Nephron (organoid): ENCODE results near the gene ZNF302.
"Not testable (repeated sequence)": the region's sequence is repeated elsewhere in the genome, so short reads cannot be mapped to it uniquely, and the experiment has no call there.

Experiments
- H3K27ac Mint-ChIP-seq, 3 experiments: 2 replicates each; pipeline ENCODE4 v1.8.0; 2020; ENCODE audit warnings: mixed read lengths in 3 of 3, mild to moderate bottlenecking in 2 of 3, moderate library complexity in 1 of 3
- H3K27me3 Mint-ChIP-seq: 2 replicates; pipeline ENCODE4 v1.8.0; 2021; ENCODE audit warnings: low read depth, mild to moderate bottlenecking, moderate library complexity, mixed read lengths
- H3K36me3 Mint-ChIP-seq: 2 replicates; pipeline ENCODE4 v1.8.0; 2020; ENCODE audit warnings: low read depth, mixed read lengths
- H3K4me1 Mint-ChIP-seq: 2 replicates; pipeline ENCODE4 v1.8.0; 2020; ENCODE audit warnings: mixed read lengths
- H3K4me3 Mint-ChIP-seq, 3 experiments: 2 replicates each; pipeline ENCODE4 v1.8.0; 2020; ENCODE audit warnings: mild to moderate bottlenecking in 3 of 3, mixed read lengths in 3 of 3, moderate library complexity in 2 of 3
- H3K9me3 Mint-ChIP-seq: 2 replicates; pipeline ENCODE4 v1.8.0; 2020; ENCODE audit warnings: mixed read lengths
- TF ChIP-seq, protein P1 (sequence below), 3 experiments: fragments of 200-600 bp; sonication (generic); IDR thresholded peaks; one replicate each; pipeline ENCODE4 v1.5.0; 2021; ENCODE audit warnings: antibody characterized with exemption in 3 of 3; ENCODE audit not compliant: unreplicated experiment in 3 of 3

The ZNF302 gene

DNA sequence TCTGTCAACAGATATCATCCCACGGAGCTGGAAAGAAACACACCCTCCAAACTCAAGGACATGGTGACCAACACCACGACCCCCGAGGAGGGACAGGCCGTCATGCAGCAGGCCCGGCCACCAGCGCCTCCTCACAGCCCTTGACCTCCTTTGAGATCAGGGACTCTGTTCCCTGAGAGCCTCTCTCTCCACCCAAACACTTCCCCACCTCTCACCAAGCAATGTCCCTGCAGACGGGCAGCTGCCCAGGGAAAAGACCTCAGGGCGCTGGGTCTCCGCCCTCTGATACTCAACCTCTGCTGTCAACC is 10.6 kb upstream of the ZNF302 start:
- H3K36me3 Mint-ChIP-seq = no peaks in the 10 kb centered on the region
- H3K4me3 Mint-ChIP-seq = no peak overlapping the region
- TF ChIP-seq, protein P1, sequence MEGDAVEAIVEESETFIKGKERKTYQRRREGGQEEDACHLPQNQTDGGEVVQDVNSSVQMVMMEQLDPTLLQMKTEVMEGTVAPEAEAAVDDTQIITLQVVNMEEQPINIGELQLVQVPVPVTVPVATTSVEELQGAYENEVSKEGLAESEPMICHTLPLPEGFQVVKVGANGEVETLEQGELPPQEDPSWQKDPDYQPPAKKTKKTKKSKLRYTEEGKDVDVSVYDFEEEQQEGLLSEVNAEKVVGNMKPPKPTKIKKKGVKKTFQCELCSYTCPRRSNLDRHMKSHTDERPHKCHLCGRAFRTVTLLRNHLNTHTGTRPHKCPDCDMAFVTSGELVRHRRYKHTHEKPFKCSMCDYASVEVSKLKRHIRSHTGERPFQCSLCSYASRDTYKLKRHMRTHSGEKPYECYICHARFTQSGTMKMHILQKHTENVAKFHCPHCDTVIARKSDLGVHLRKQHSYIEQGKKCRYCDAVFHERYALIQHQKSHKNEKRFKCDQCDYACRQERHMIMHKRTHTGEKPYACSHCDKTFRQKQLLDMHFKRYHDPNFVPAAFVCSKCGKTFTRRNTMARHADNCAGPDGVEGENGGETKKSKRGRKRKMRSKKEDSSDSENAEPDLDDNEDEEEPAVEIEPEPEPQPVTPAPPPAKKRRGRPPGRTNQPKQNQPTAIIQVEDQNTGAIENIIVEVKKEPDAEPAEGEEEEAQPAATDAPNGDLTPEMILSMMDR (IDR thresholded peaks at IDR 0.05; ENCODE audit: unreplicated experiment in 3 of 3) = no peak
- H3K27ac Mint-ChIP-seq = no peak overlapping the region
- H3K4me1 Mint-ChIP-seq = no peaks in the 10 kb centered on the region
- H3K27me3 Mint-ChIP-seq = peaks cover 4% of the 10 kb centered on the region
- no peaks in the 10 kb centered on the region for H3K9me3 Mint-ChIP-seq

- Mint-ChIP-seq H3K27ac (no peak overlapping the region), H3K4me3 (no peak overlapping the region), H3K4me1 (no peaks in the 10 kb centered on the region), H3K9me3 (no peaks in the 10 kb centered on the region), H3K36me3 (no peaks in the 10 kb centered on the region), H3K27me3 (peaks cover 4% of the 10 kb centered on the region)
- TF ChIP-seq, protein P1 (IDR thresholded peaks at IDR 0.05; ENCODE audit: unreplicated experiment in 3 of 3) = no peak
Observed at GRCh38 chr19:34667349-34668076, 10.0 kb upstream of the ZNF302 start.

DNA sequence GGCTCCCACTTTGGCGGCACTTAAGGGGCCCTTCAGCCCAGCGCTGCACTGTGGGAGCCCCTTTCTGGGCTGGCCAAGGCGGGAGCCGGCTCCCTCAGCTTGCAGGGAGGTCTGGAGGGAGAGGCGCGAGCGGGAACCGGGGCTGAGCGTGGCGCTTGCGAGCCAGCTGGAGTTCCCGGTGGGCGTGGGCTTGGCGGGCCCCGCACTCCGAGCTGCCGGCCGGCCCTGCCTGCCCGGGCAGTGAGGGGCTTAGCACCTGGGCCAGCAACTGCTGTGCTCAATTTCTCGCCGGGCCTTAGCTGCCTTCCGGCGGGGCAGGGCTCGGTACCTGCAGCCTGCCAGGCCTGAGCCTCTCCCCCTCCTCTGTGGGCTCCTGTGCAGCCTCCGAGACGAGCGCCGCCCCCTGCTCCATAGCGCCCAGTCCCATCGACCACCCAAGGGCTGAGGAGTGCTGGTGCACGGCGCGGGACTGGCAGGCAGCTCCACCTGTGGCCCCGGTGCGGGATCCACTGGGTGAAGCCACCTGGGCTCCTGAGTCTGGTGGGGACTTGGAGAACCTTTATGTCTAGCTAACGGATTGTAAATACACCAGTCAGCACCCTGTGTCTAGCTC is 9.3 kb upstream of the ZNF302 start:
- not testable (repeated sequence) for H3K4me3 Mint-ChIP-seq, H3K27me3 Mint-ChIP-seq, H3K9me3 Mint-ChIP-seq, H3K4me1 Mint-ChIP-seq, H3K36me3 Mint-ChIP-seq, H3K27ac Mint-ChIP-seq

GRCh38 chr19:34668690-34669089 is 8.8 kb upstream of the ZNF302 start:
- not testable (repeated sequence) for H3K4me1 Mint-ChIP-seq, H3K27ac Mint-ChIP-seq, H3K27me3 Mint-ChIP-seq, H3K36me3 Mint-ChIP-seq, H3K4me3 Mint-ChIP-seq, H3K9me3 Mint-ChIP-seq

GRCh38 chr19:34669305-34669704 is 8.2 kb upstream of the ZNF302 start:
- H3K9me3 Mint-ChIP-seq = peaks cover 2% of the 10 kb centered on the region
- no peaks in the 10 kb centered on the region for H3K27me3 Mint-ChIP-seq
- peaks cover 3% of the 10 kb centered on the region for H3K4me1 Mint-ChIP-seq

GRCh38 chr19:34671972-34672371 is 5.5 kb upstream of the ZNF302 start:
- no peaks in the 10 kb centered on the region for H3K27me3 Mint-ChIP-seq
- no peak overlapping the region for H3K27ac Mint-ChIP-seq
- no peak overlapping the region for H3K4me3 Mint-ChIP-seq
- H3K4me1 Mint-ChIP-seq = peaks cover 5% of the 10 kb centered on the region
- H3K9me3 Mint-ChIP-seq = peaks cover 10% of the 10 kb centered on the region
- TF ChIP-seq, protein P1 (IDR thresholded peaks at IDR 0.05; ENCODE audit: unreplicated experiment in 3 of 3) = no peak
- peaks cover 3% of the 10 kb centered on the region for H3K36me3 Mint-ChIP-seq

More at GRCh38 chr19:34669305-34669704, 8.2 kb upstream of the ZNF302 start:
- Mint-ChIP-seq H3K27ac (no peak overlapping the region), H3K36me3 (no peaks in the 10 kb centered on the region), H3K4me3 (no peak overlapping the region)
- TF ChIP-seq, protein P1 (IDR thresholded peaks at IDR 0.05; ENCODE audit: unreplicated experiment in 3 of 3) = no peak

GRCh38 chr19:34673590-34673989 is 3.9 kb upstream of the ZNF302 start:
- no peak overlapping the region for H3K27ac Mint-ChIP-seq
- H3K4me3 Mint-ChIP-seq = no peak overlapping the region
- peaks cover 19% of the 10 kb centered on the region for H3K36me3 Mint-ChIP-seq
- H3K4me1 Mint-ChIP-seq = peaks cover 5% of the 10 kb centered on the region
- no peaks in the 10 kb centered on the region for H3K27me3 Mint-ChIP-seq
- peaks cover 19% of the 10 kb centered on the region for H3K9me3 Mint-ChIP-seq
- TF ChIP-seq, protein P1 (IDR thresholded peaks at IDR 0.05; ENCODE audit: unreplicated experiment in 3 of 3) = no peak
